Right atrium auricular region (tissue), 2 donors: ENCODE measurements around the gene REM2. TPM values are rescaled to one million over a fixed set of nuclear protein-coding genes. Genes with fewer than 3 reads are reported as not detected.

ENCODE experiments used
- DNase-seq: peaks from one replicate; pipeline ENCODE4 v3.0.0-alpha.2; 2019; ENCODE audit warnings: low spot score
- H3K27ac ChIP-seq, 2 donors: fragments of 200-600 bp; sonication (generic); 1 replicate in 1 of 2; 2 replicates in 1 of 2; pipeline ENCODE4 v1.5.1; 2016 to 2019
- H3K27me3 ChIP-seq, 2 donors: fragments of 200-600 bp; sonication (generic); one replicate each; pipeline versions ENCODE4 v1.5.1 to v1.6.0; 2017 to 2019
- H3K36me3 ChIP-seq: fragments of 200-600 bp; sonication (generic); one replicate; pipeline ENCODE4 v1.5.1; 2016
- H3K4me1 ChIP-seq, 2 donors: fragments of 200-600 bp; sonication (generic); one replicate each; pipeline versions ENCODE4 v1.5.1 to v1.6.0; 2017 to 2019
- H3K4me3 ChIP-seq, 2 donors: fragments of 200-600 bp; sonication (generic); 1 replicate in 1 of 2; 2 replicates in 1 of 2; pipeline ENCODE4 v1.5.1; 2017 to 2019; ENCODE audit warnings: mild to moderate bottlenecking in 1 of 2, moderate library complexity in 1 of 2
- H3K9me3 ChIP-seq, 2 donors: fragments of 200-600 bp; sonication (generic); one replicate each; pipeline ENCODE4 v1.5.1; 2019
- CTCF ChIP-seq, 2 donors: fragments of 200-600 bp; sonication (generic); IDR thresholded peaks; one replicate each; pipeline ENCODE4 v1.5.1; 2019; ENCODE audit warnings: antibody characterized with exemption in 2 of 2
- total RNA-seq, 2 donors: library from RNA; depleted of rRNA; stranded (reverse); fragments of >200 nt; gene quantifications; one replicate each; pipeline ENCODE4 v1.1.0, GENCODE V29; 2016

REM2 gene
- total RNA-seq, 2 donors from 2014 or later = not detected

GRCh38 chr14:22929104-22929960 is 46.3 kb downstream of the REM2 start, which contains the start of gene PRMT5:
PRMT5 (minus strand) TSS chr14:22929376; CDS start chr14:22929361, 15 bp downstream.
- Histone ChIP-seq H3K36me3 (peaks cover 23% of the 10 kb centered on the region), H3K4me1 (peaks cover 0 to 20% of the 10 kb centered on the region in 2 donors), H3K27me3 (no peaks in the 10 kb centered on the region), H3K27ac (peak within 1 kb of the TSS; percentile 85 to 93), H3K4me3 (peak within 1 kb of the TSS; percentile 71 to 99), H3K9me3 (no peaks in the 10 kb centered on the region)
- no peak for TF ChIP-seq CTCF (IDR thresholded peaks at IDR 0.05)
- peak; percentile 100 for DNase-seq

- Histone ChIP-seq H3K4me3 (peak overlapping the region; percentile 41 to 71), H3K36me3 (peaks cover 17% of the 10 kb centered on the region), H3K4me1 (peaks cover 0 to 20% of the 10 kb centered on the region in 2 donors), H3K27ac (peak overlapping the region; percentile 85), H3K9me3 (no peaks in the 10 kb centered on the region), H3K27me3 (no peaks in the 10 kb centered on the region)
- no peak for DNase-seq
- TF ChIP-seq CTCF (IDR thresholded peaks at IDR 0.05) = no peak
Measured at GRCh38 chr14:22929961-22930364, 46.9 kb downstream of the REM2 start.

GRCh38 chr14:22932146-22932545 is 49.1 kb downstream of the REM2 start:
- no peaks in the 10 kb centered on the region for H3K27me3 ChIP-seq
- TF ChIP-seq CTCF (IDR thresholded peaks at IDR 0.05) = no peak
- H3K27ac ChIP-seq = no peak overlapping the region
- DNase-seq = no peak
- no peaks in the 10 kb centered on the region for H3K36me3 ChIP-seq
- peaks cover 0 to 20% of the 10 kb centered on the region in 2 donors for H3K4me1 ChIP-seq
- H3K9me3 ChIP-seq = no peaks in the 10 kb centered on the region
- no peak overlapping the region for H3K4me3 ChIP-seq

- H3K27me3 ChIP-seq = no peaks in the 10 kb centered on the region
- no peaks in the 10 kb centered on the region for H3K9me3 ChIP-seq
- DNase-seq = no peak
- no peak overlapping the region for H3K4me3 ChIP-seq
- H3K4me1 ChIP-seq = peaks cover 0 to 6% of the 10 kb centered on the region in 2 donors
- no peak overlapping the region for H3K27ac ChIP-seq
- no peak for TF ChIP-seq CTCF (IDR thresholded peaks at IDR 0.05)
- no peaks in the 10 kb centered on the region for H3K36me3 ChIP-seq
Measured at GRCh38 chr14:22935156-22935555, 52.1 kb downstream of the REM2 start.

Other genes with a start within 250 kb of the REM2 start
- gene OR6J1, start 238.9 kb upstream of the REM2 start, total RNA-seq = not detected
- 10 to 100 TPM; 93.0 to 96.1 TPM for gene OXA1L, start 116.5 kb upstream of the REM2 start, total RNA-seq
- gene SLC7A7, start 67.8 kb upstream of the REM2 start, total RNA-seq = 10 to 100 TPM in 1 of 2 donors, 1 to 10 TPM in 1; 9.9 to 28.5 TPM
- gene MRPL52, start 53.3 kb upstream of the REM2 start, total RNA-seq = 100 to 1,000 TPM in 1 of 2 donors, 10 to 100 TPM in 1; 59.4 to 168 TPM
- gene MMP14, start 46.6 kb upstream of the REM2 start, total RNA-seq = 10 to 100 TPM; 29.1 to 58.0 TPM
- 100 to 1,000 TPM in 1 of 2 donors, 10 to 100 TPM in 1; 54.2 to 144 TPM for gene LRP10, start 11.5 kb upstream of the REM2 start, total RNA-seq
- 100 to 1,000 TPM in 1 of 2 donors, 10 to 100 TPM in 1; 76.5 to 774 TPM for gene RBM23, start 35.9 kb downstream of the REM2 start, total RNA-seq
- gene PRMT5, start 46.2 kb downstream of the REM2 start, total RNA-seq = 10 to 100 TPM; 23.3 to 55.1 TPM
- gene HAUS4, start 73.9 kb downstream of the REM2 start, total RNA-seq = 10 to 100 TPM; 25.8 to 28.7 TPM
- gene AJUBA, start 99.3 kb downstream of the REM2 start, total RNA-seq = 10 to 100 TPM in 1 of 2 donors, 1 to 10 TPM in 1; 5.8 to 24.6 TPM
- 1 to 10 TPM; 5.0 to 6.8 TPM for gene C14orf93, start 126.9 kb downstream of the REM2 start, total RNA-seq
- gene PSMB5, start 151.7 kb downstream of the REM2 start, total RNA-seq = 100 to 1,000 TPM; 105 to 122 TPM
- not detected for gene PSMB11, start 159.0 kb downstream of the REM2 start, total RNA-seq
- gene CDH24, start 174.3 kb downstream of the REM2 start, total RNA-seq = 1 to 10 TPM; 1.3 to 1.4 TPM
- gene ACIN1, start 211.9 kb downstream of the REM2 start, total RNA-seq = 10 to 100 TPM; 53.9 to 55.3 TPM
- gene C14orf119, start 212.3 kb downstream of the REM2 start, total RNA-seq = 10 to 100 TPM; 13.5 to 23.7 TPM
- not detected for gene CIROP, start 221.8 kb downstream of the REM2 start, total RNA-seq
- not detected for gene CEBPE, start 236.0 kb downstream of the REM2 start, total RNA-seq